Upper lobe of left lung (tissue), 6 donors: ENCODE data around the gene ARL3. TPM values are rescaled to one million over a fixed set of nuclear protein-coding genes. Genes with fewer than 3 reads are reported as not detected.

Source experiments
- ATAC-seq, 2 donors: fragments of 200-7000 bp; cut with Tn5 transposase; one replicate each; pipeline ENCODE4 v1.9.1; 2022; ENCODE audit warnings: mild to moderate bottlenecking in 2 of 2, moderate library complexity in 2 of 2; ENCODE audit not compliant: low FRiP score in 2 of 2
- DNase-seq, 2 donors: peaks; one replicate each; pipeline ENCODE4 v3.0.0-alpha.2; 2019 to 2020
- H3K27ac ChIP-seq, 4 donors: fragments of 200-600 bp; sonication (generic); one replicate each; pipeline ENCODE4 v1.5.1; 2016 to 2019
- H3K27me3 ChIP-seq, 4 donors: fragments of 200-600 bp; sonication (generic); one replicate each; pipeline ENCODE4 v1.5.1; 2017 to 2019
- H3K36me3 ChIP-seq, 4 donors: fragments of 200-600 bp; sonication (generic); one replicate each; pipeline ENCODE4 v1.5.1; 2016 to 2019
- H3K4me1 ChIP-seq, 4 donors: fragments of 200-600 bp; sonication (generic); one replicate each; pipeline ENCODE4 v1.5.1; 2018 to 2019
- H3K4me3 ChIP-seq, 4 donors: fragments of 200-600 bp; sonication (generic); one replicate each; pipeline ENCODE4 v1.5.1; 2017 to 2019; ENCODE audit warnings: mild to moderate bottlenecking in 2 of 4, moderate library complexity in 1 of 4
- H3K9me3 ChIP-seq, 4 donors: fragments of 200-600 bp; sonication (generic); one replicate each; pipeline ENCODE4 v1.5.1; 2018 to 2019
- EP300 ChIP-seq, 4 donors: sonication (generic); formaldehyde crosslinking; IDR thresholded peaks; one replicate each; pipeline ENCODE4 v1.5.1; 2017; ENCODE audit warnings: antibody characterized with exemption in 4 of 4, control low read depth in 2 of 4
- POLR2A ChIP-seq, 4 donors: fragments of 450-650 bp; IDR thresholded peaks; one replicate each; pipeline ENCODE4 v1.5.1; 2016 to 2017; ENCODE audit warnings: antibody characterized with exemption in 4 of 4, mild to moderate bottlenecking in 2 of 4
- POLR2AphosphoS5 ChIP-seq, 2 donors: sonication (generic); formaldehyde crosslinking; IDR thresholded peaks; one replicate each; pipeline ENCODE4 v1.5.1; 2017; ENCODE audit warnings: antibody characterized with exemption in 2 of 2
- WGBS, 2 donors: methylation state at CpG; one replicate each; pipeline ENCODE4 v1.1.5; 2017 to 2018; 5-methylcytosine and 5-hydroxymethylcytosine counted together
- total RNA-seq, 6 donors: library from RNA; depleted of rRNA in 4 of 6; stranded (reverse); fragments of >200 nt in 4 of 6; gene quantifications; one replicate each; pipeline versions ENCODE4 v1.1.0 to v1.2.1, GENCODE V29; 2016 to 2021
- TF ChIP-seq, protein P1 (sequence below), 6 experiments: fragments of 450-650 bp in 4 of 6; fragments of 200-600 bp in 2 of 6; sonication (generic) in 2 of 6; IDR thresholded peaks; one replicate each; pipeline ENCODE4 v1.5.1; 2016 to 2019; ENCODE audit warnings: antibody characterized with exemption in 6 of 6
- donor health status: DM: no; HTN: no; CAD: no; lungs with moderate emphysema.
- donor health status: DM: no; HTN: yes; CAD: no; lungs with severe emphysema.

The ARL3 gene
- total RNA-seq, 6 donors from 2014 or later = 4.6 to 7.9 (median 6.4) TPM

DNA sequence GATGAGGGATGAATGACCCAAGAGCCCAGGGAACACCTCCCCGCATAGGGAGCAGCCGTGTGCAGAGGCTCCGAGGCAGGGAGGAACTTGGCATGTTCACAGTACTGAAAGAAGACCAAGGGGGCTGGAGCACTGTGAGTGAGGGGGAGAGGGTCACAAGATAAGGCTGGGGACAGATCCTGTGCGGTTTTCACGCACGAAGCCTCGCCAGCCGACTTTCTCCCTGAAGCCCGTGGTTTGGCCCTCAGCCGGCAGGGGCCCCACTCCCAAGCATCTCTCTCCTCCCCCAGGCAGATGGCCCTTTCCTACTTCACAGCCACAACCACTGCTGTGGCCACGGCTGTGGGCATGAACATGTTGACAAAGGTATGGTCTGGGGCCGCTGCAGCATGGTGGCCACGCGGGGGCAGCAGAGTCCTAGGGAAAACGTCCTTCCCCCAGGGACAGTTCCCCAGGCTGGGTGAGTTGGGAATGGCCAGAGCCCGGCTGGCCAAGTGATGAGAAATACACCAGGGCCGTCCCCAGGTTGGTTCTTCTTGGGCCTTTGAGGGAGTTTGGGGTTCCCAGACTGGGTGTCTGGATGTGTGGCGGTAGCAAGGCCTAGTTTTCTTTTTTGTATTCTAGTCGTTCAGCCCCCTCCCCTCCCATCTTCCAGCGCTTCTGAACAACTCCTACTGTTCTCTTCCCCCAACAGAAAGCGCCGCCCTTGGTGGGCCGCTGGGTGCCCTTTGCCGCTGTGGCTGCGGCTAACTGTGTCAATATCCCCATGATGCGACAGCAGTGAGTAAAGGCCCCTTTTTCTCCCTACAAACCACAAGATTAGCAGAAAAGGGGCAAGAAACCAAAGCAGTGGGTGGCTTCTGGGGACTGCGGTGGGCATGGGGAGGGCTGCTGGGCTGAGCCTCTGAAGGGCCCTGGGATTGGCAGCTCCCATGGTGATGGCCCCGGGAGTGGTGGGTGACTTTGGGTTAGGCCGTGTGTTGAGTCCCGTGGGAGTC lies 15.1 kb upstream of the ARL3 start:
- no peaks in the 10 kb centered on the region for H3K9me3 ChIP-seq
- H3K4me3 ChIP-seq = no peak overlapping the region
- no peak for TF ChIP-seq POLR2A (IDR thresholded peaks at IDR 0.05)
- TF ChIP-seq, protein P1, sequence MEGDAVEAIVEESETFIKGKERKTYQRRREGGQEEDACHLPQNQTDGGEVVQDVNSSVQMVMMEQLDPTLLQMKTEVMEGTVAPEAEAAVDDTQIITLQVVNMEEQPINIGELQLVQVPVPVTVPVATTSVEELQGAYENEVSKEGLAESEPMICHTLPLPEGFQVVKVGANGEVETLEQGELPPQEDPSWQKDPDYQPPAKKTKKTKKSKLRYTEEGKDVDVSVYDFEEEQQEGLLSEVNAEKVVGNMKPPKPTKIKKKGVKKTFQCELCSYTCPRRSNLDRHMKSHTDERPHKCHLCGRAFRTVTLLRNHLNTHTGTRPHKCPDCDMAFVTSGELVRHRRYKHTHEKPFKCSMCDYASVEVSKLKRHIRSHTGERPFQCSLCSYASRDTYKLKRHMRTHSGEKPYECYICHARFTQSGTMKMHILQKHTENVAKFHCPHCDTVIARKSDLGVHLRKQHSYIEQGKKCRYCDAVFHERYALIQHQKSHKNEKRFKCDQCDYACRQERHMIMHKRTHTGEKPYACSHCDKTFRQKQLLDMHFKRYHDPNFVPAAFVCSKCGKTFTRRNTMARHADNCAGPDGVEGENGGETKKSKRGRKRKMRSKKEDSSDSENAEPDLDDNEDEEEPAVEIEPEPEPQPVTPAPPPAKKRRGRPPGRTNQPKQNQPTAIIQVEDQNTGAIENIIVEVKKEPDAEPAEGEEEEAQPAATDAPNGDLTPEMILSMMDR (IDR thresholded peaks at IDR 0.05) = peak; percentile 90 to 95 (median 93)
- peaks cover 3 to 8% (median 6%) of the 10 kb centered on the region in 4 donors for H3K4me1 ChIP-seq
- peaks cover 0 to 16% (median 5%) of the 10 kb centered on the region in 4 donors for H3K36me3 ChIP-seq
- no peaks in the 10 kb centered on the region for H3K27me3 ChIP-seq
- ATAC-seq (peak; percentile 90 to 94), DNase-seq (peak; percentile 89 to 94)
- 45 to 66% methylated on average over 24 to 30 of the region's 30 CpGs for WGBS, 2 donors
- H3K27ac ChIP-seq = no peak overlapping the region

DNA sequence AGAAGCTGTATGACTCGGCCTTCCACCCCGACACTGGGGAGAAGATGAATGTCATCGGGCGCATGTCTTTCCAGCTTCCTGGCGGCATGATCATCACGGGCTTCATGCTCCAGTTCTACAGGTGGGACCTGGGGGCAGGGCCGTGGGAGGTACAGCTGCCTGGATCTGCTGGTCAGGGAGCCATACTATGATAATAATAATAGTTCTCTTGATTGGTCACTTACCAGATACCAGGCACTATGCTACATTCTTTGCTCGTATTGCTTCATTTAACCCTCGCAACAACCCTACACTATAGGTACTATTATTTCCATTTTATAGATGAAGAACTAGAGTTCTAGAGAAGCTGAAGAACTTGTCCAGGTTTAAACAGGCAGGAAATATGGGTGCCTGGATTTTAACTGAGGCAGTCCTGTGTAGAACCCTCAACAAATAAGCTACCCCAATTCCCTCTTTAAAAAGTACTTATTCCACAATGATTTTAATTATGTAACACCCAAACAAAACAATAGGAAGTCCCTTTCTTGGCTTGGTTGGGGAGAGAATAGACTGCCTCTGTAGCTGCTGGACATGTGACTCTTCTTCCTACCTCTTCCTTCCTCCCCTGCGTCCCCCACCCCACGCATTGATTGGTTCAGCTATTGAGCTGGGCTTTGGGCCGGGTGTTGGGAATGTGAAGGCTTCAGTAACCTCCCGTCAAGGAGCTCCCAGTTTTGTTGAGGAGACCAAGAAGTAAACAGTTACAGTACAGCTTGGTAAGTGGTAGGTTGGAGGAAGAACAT lies 13.0 kb upstream of the ARL3 start:
- TF ChIP-seq, protein P1 (IDR thresholded peaks at IDR 0.05) = no peak
- TF ChIP-seq POLR2A (IDR thresholded peaks at IDR 0.05) (no peak), POLR2AphosphoS5 (IDR thresholded peaks at IDR 0.05) (no peak), EP300 (IDR thresholded peaks at IDR 0.05) (no peak)
- H3K36me3 ChIP-seq = peaks cover 0 to 7% (median 3%) of the 10 kb centered on the region in 4 donors
- peaks cover 3 to 8% (median 6%) of the 10 kb centered on the region in 4 donors for H3K4me1 ChIP-seq
- peak overlapping the region in 2 of 4 donors; percentile 18 to 60 for H3K27ac ChIP-seq
- H3K4me3 ChIP-seq = no peak overlapping the region
- no peaks in the 10 kb centered on the region for H3K9me3 ChIP-seq
- no peaks in the 10 kb centered on the region for H3K27me3 ChIP-seq
- 62 to 75% methylated on average over 12 to 13 of the region's 13 CpGs for WGBS, 2 donors
- ATAC-seq = peak in 1 of 2 donors; percentile 58
- no peak for DNase-seq

DNA sequence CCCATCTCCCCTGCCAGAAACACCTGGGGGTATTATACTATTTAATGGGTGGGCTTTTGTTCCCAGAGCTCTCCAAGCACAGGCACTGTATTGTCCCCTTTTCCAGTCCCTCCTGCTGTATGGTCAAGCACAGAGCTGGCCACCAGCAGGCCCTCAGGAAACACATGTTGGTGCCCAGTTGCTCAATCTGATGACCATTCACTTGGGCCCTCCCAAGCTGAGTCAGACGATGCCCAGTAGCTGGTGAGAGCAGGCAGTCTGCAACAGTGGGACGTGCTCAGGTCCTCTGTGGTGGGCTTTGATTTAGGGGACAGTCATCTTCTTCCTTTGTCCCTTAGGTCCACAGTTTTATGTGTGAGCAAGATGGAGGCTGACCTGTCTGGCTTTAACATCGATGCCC lies 12.1 kb upstream of the ARL3 start:
- no peaks in the 10 kb centered on the region for H3K27me3 ChIP-seq
- no peak overlapping the region for H3K4me3 ChIP-seq
- 90 to 92% methylated on average over 1 to 2 of the region's 3 CpGs for WGBS, 2 donors
- H3K36me3 ChIP-seq = peaks cover 0 to 7% (median 1%) of the 10 kb centered on the region in 4 donors
- H3K27ac ChIP-seq = no peak overlapping the region
- ATAC-seq = peak in 1 of 2 donors; percentile 54
- peak in 1 of 2 donors; percentile 33 for DNase-seq
- peak in 1 of 4 donors; percentile 19 for TF ChIP-seq POLR2A (IDR thresholded peaks at IDR 0.05)
- no peak for TF ChIP-seq EP300 (IDR thresholded peaks at IDR 0.05)
- H3K9me3 ChIP-seq = no peaks in the 10 kb centered on the region
- H3K4me1 ChIP-seq = peaks cover 3 to 8% (median 6%) of the 10 kb centered on the region in 4 donors

DNA sequence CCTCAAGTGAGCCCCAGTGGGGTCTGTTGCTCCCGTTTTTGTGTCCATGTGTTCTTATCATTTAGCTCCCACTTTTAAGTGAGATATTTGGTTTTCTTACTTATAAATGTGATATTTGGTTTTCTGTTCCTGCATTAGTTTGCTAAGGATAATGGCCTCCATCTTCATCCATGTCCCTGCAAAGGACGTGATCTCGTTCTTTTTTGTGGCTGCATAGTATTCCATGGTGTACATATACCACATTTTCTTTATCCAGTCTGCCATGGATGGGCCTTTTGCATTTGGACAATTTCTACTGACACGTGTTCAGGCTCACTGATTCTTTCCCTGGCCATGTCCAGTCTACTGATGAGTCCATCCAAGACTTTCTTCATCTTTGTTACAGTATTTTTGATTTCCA lies 9.8 kb upstream of the ARL3 start:
- no peaks in the 10 kb centered on the region for H3K27me3 ChIP-seq
- no peak overlapping the region for H3K27ac ChIP-seq
- 98% methylated on average over 4 of the region's 4 CpGs for WGBS, 2 donors
- no peak for TF ChIP-seq EP300 (IDR thresholded peaks at IDR 0.05)
- TF ChIP-seq POLR2A (IDR thresholded peaks at IDR 0.05) = no peak
- no peak for TF ChIP-seq POLR2AphosphoS5 (IDR thresholded peaks at IDR 0.05)
- TF ChIP-seq, protein P1 (IDR thresholded peaks at IDR 0.05) = no peak
- H3K36me3 ChIP-seq = peaks cover 0 to 3% (median 1%) of the 10 kb centered on the region in 4 donors
- no peak overlapping the region for H3K4me3 ChIP-seq
- DNase-seq = no peak
- H3K9me3 ChIP-seq = no peaks in the 10 kb centered on the region
- no peak for ATAC-seq
- H3K4me1 ChIP-seq = peaks cover under 1 to 2% (median 1%) of the 10 kb centered on the region in 4 donors

- Histone ChIP-seq H3K27ac (no peak overlapping the region), H3K36me3 (peaks cover 0 to 2% (median 1%) of the 10 kb centered on the region in 4 donors), H3K4me3 (no peak overlapping the region), H3K9me3 (no peaks in the 10 kb centered on the region), H3K4me1 (peaks cover 0 to 9% (median 3%) of the 10 kb centered on the region in 4 donors), H3K27me3 (no peaks in the 10 kb centered on the region)
- WGBS, 2 donors = 65 to 66% methylated on average over 4 of the region's 4 CpGs
- DNase-seq (no peak), ATAC-seq (no peak)
- TF ChIP-seq, protein P1 (IDR thresholded peaks at IDR 0.05) = no peak
- TF ChIP-seq POLR2AphosphoS5 (IDR thresholded peaks at IDR 0.05) = no peak
- no peak for TF ChIP-seq EP300 (IDR thresholded peaks at IDR 0.05)
- no peak for TF ChIP-seq POLR2A (IDR thresholded peaks at IDR 0.05)
Measured at GRCh38 chr10:102721954-102722353, 7.8 kb upstream of the ARL3 start.
